ENCODE results near the gene CDK5. TPM values are rescaled to one million over a fixed set of nuclear protein-coding genes. Genes with fewer than 3 reads are reported as not detected.

CDK5 gene
- total and polyA plus RNA-seq, 2 of the 13 experiments (the other 11 are each of a cell fraction or from before 2014, with no cell fraction given) = 16.4 to 21.3 TPM

DNA sequence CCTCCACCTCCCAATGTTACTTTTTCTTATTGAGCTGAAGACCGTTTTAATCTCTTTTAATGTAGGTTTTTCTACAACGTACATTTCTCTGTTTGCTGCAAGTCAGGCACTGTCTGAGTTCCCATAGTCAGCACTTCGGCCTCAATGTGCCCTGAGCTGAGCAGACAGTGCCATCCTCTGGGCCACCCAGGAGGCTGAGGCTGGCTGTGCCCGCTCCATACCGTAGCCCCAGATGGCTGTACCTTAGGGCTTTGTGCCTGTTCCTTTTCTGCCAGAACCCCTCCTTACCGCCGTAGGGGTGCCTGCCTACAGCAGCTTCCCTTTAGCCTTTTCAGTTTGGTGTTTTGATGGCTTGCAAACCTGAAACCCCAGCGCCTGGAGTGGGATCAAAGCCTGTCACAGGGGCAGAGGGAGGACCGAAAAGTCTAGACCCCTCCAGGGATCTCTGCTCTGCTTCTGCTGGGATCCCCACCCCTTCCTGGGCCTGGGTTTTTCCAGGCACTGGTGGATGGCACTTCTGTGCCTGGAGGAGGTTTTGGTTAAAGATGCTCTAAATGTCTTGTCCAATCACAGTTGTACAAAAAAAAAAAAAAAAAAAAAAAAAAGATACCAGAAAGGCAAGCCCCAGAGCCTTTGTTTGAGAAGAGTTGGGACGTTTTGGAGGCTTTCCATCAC, 37.6 kb upstream of the CDK5 start:
- no TSS peak for BruUV-seq (replicated peaks)
- 0 out of 3 replicates have a peak, but pooled peaks have one; percentile 28 for ATAC-seq
- intact Hi-C loops (cut with micrococcal nuclease; ENCODE audit: unreplicated experiment) = no loop called here
- ChIA-PET CTCF (ENCODE audit: low intra/inter-chr PET ratio, low total read pairs) (no interaction called here), POLR2A (interaction anchor here (1.3 kb wide), 1 partner anchor 33 kb away, joined by 5 read pairs; no protein-coding TSS in a partner anchor)
- Histone ChIP-seq H4K20me1 (ENCODE audit: insufficient read depth, low read length) (peaks cover 67% of the 10 kb centered on the region), H3K4me3 (replicated peaks in 1 of 3; ENCODE audit: insufficient read depth in 1 of 3, low read depth in 2 of 3, low read length in 3 of 3) (no peak overlapping the region), H3K4me2 (ENCODE audit: low read depth, low read length) (no peak overlapping the region), H3K27ac (ENCODE audit: extremely low read length, insufficient read depth, low read length) (no peak overlapping the region), H3K4me1 (ENCODE audit: insufficient read depth, low read length) (peaks cover 15% of the 10 kb centered on the region), H2AFZ (ENCODE audit: low read length) (no peak overlapping the region), H3K79me2 (ENCODE audit: insufficient read depth, low read length) (peaks cover 85% of the 10 kb centered on the region), H3K9me3 (ENCODE audit: low read length) (no peaks in the 10 kb centered on the region), H3K9ac (ENCODE audit: insufficient read depth, low read depth, low read length) (no peak overlapping the region), H3K27me3 (ENCODE audit: control insufficient read depth in 1 of 2, insufficient read depth in 2 of 2, low read length in 2 of 2) (no peaks in the 10 kb centered on the region), H3K36me3 (replicated peaks in 1 of 2; ENCODE audit: control insufficient read depth in 1 of 2, insufficient read depth in 2 of 2, low read length in 2 of 2) (peaks cover 7 to 35% of the 10 kb centered on the region in 2 experiments; a peak in 4 of 5 replicates)
- in situ Hi-C loops (cut with HindIII; ENCODE audit: extremely low pct_ligation_motif_present, low pct_unique_long_range_greater_than_20kb) = no loop called here
- FAIRE-seq = no peak
- no peak for TF ChIP-seq ZNF746 (CRISPR knock-in tag; IDR thresholded peaks at IDR 0.05)
- no peak for TF ChIP-seq ZNF674 (CRISPR knock-in tag; IDR thresholded peaks at IDR 0.05; ENCODE audit: low read depth)
- TF ChIP-seq ZNF503 (CRISPR knock-in tag; IDR thresholded peaks at IDR 0.05) = no peak
- no peak for TF ChIP-seq ZNF124 (CRISPR knock-in tag; IDR thresholded peaks at IDR 0.05)
- TF ChIP-seq, protein P1, sequence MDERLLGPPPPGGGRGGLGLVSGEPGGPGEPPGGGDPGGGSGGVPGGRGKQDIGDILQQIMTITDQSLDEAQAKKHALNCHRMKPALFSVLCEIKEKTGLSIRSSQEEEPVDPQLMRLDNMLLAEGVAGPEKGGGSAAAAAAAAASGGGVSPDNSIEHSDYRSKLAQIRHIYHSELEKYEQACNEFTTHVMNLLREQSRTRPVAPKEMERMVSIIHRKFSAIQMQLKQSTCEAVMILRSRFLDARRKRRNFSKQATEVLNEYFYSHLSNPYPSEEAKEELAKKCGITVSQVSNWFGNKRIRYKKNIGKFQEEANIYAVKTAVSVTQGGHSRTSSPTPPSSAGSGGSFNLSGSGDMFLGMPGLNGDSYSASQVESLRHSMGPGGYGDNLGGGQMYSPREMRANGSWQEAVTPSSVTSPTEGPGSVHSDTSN (CRISPR knock-in tag; IDR thresholded peaks at IDR 0.05) = no peak
- TF ChIP-seq ZNF382 (CRISPR knock-in tag; IDR thresholded peaks at IDR 0.05; ENCODE audit: borderline replicate concordance) = no peak
- no peak for TF ChIP-seq MYC (CRISPR knock-in tag; IDR thresholded peaks at IDR 0.05; ENCODE audit: borderline replicate concordance)
- TF ChIP-seq ZNF234 (CRISPR knock-in tag; conservative IDR thresholded peaks at IDR 0.05) = no peak
- TF ChIP-seq MAFG (CRISPR knock-in tag; IDR thresholded peaks at IDR 0.05) = no peak
- WGBS (ENCODE audit: low lambda C conversion rate) = 95% methylated on average over 10 of the region's 10 CpGs
- DNase-seq (ENCODE audit: low spot score) = no peak

Data from HepG2 (cell line).